NCI-H510A (cell line): ENCODE results near the gene SORBS1.

ENCODE experiments used
- DNase-seq: peaks from one replicate; lab custom pipeline; 2025; lab: John Stamatoyannopoulos, UW

Gene SORBS1

DNA sequence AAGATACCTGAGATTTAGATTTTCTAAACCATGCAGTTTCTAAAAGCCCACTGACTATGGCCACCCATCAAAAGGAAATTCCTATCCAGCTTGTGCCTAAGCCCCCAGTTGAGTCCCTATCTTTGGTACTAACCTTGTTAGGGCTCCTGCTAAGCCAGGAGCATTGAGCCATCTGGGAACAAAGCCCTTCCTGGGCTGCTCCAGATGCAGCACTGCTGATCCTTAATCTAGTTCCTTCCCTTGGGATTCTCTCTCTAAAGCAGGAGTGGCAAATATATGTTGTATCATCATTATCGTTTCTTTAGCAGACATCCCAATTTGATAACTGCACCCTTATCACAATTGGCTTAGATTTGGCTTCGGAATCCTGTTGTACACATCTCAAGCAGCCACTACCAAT lies 245.7 kb downstream of the SORBS1 start:
- DNase-seq: no peak

DNA sequence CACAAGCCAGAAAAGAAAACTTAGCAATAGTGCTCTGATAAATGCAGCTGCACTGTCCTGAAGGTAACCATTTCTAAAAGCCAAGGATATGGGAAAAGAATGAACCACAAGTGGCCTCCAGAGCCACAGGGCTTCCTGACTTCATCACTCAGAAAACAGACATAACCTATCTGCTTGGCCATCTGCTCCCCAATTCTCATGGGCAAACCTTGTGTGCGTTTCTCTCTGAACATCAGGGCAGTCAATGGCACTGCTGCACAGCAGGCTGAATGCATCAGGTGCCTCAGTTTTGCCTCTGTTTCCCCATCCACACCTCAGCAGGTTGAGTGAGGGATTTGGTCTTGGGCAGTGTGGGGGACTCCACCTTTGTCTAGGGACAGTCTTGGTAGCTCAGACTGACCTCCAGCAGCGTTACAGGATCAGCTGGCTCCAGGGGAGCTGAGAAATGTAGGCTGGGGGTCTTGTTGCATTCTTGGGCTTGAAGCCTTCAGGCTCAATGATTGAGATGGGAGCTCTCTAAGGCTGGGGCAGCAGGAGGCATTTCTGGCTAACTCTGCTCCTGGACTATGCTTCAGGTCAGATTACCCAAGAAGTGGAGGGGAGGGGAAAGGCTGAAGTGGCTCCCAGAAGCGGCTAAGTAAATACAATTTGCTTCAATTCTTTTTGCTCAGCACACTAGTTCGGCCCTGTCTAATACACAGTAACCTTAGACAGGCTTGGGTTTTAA lies 246.8 kb downstream of the SORBS1 start:
- peak; percentile 42 for DNase-seq

DNA sequence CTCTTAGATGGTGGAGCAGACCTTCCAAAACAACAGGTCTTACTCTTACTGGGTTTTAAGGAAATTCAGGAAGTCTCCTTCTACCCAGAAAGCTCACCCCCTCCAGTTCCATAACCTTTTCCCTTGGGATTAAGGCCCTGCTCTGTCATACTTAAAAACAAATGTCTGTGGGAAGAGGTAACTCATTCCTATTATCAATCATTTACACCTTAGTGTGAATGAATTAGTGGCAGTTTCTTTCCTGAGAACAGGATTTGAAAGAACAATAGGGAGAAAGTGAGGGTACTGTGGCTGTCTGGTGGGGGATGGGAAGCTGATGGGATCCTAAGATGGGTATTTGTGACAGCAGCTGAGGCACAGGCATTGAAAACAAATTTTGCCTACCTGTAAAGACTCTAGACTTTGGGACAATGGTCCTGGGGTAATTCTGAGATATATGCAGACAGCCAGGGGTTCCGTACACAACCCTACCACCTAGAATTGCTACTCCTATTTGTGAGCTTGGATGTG lies 248.1 kb downstream of the SORBS1 start:
- DNase-seq: no peak

DNA sequence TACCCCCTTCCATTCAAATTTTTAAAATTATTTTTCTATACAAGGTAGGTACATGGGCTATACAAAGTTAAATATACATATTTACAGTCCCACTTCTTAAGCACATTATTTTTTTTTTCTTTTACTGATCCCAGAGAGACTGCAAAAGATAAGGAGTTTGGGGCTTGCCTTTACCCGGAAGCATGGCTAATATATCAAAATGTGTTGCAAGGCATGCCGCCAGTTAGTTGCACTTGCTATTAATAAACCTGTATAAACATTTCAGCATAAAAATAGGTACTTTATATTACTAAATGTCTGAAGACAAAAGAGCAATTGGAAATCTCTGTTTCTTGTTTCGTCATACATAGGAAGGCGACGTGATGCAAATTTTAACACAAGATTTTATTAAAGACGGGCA lies 248.9 kb downstream of the SORBS1 start:
- no peak for DNase-seq

DNA sequence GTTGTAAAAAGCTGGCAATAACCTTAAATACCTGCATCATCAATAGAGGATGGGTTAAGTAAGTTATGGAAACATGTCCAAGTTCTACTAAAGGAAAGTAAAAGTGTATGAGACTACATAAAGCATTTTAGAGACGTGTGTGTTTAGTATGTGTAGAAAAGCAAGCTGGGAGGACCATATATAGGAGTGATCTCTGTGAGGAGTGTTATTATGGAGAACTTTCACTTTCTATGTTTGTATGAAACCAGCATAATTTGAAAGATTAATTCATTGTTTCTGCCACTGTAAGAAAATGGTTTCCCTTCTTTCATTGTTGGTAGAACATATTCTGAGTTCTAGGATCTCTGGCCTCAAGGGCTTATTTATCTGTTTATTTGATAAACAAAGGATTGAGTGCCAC lies 251.2 kb downstream of the SORBS1 start:
- no peak for DNase-seq

GRCh38 chr10:95308389-95309302 lies 252.5 kb downstream of the SORBS1 start:
- DNase-seq: no peak

DNA sequence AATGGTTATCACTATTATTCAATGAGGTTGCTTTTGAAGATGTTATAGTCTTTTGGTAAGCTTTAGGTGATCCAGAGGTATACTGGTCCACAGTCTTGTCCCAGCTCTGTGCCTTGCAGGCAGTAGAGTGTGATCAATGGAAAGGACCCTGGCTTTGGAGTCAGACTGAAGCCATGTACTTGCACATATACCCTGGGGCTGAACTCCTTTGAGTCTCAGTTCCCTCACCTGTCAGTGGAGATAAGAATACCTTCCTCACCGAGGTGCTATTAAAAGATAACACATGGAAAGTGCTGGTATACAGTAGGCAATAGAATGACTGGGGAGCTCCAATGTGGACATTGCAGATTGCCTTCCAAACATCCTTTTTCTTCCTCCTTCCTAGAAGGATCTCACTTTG lies 254.3 kb downstream of the SORBS1 start:
- DNase-seq: no peak

DNA sequence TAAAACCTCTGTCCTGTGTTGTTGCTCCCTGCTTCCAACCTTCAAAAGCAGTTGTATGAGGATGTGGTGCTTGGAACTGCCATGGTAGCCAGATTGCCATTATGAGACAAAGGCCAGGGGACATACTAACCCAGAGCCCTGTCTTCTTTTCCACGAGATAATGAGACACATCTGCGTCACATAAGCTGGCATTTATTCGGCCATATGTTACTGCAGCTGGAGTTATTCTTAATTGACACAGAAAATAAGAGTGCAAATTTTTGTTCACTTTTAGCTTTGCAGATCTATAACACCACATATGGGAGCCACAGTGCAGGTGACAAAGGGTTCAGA lies 254.9 kb downstream of the SORBS1 start:
- DNase-seq: no peak

- DNase-seq: no peak
These were observed 255.4 kb downstream of the SORBS1 start for GRCh38 chr10:95305606-95306317.

DNA sequence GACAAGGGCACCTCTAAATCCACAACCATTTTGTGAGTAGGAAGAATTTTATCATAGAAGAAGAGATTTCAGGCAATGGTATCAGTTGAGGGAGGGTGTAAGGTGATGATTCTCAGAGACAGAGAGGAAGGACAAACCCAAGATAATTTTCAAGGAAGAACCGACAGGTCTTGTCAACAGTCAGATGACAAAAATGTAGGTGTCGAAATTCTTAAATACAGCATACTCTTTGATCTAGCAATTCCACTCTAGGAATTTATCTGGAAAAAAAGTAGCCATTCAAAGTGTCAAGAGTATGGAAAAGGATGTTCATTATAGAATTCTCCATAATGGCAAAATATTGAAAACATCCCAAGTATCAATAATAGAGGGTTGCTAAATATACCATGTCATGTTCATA lies 256.2 kb downstream of the SORBS1 start:
- no peak for DNase-seq

- no peak for DNase-seq
These were observed 256.7 kb downstream of the SORBS1 start for GRCh38 chr10:95304463-95304862.

GRCh38 chr10:95303950-95304349 lies 257.2 kb downstream of the SORBS1 start:
- no peak for DNase-seq

GRCh38 chr10:95303535-95303934 lies 257.6 kb downstream of the SORBS1 start:
- no peak for DNase-seq

DNA sequence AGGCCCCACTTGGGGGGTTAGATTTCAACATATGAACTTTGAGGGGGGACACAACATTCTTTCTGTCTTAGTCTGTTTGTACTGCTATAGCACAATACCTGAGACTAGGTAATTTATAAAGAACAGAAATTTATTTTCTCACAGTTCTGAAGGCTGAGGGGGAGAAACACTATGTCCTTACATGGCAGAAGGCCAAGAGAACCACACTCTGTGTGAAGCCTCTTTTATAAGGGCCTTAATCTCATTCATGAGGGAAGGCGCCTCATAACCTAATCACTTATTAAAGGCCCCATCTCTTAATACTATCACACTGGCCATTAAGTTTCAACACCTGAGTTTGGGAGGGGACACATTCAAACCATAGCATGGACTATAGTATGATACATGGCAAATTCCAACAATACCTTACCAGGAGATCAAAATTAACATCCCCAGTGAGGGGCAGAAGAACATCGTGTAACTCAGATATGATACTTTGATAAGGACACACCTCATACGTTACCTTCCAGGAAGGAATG lies 261.1 kb downstream of the SORBS1 start:
- no peak for DNase-seq

- no peak for DNase-seq
These were observed 263.8 kb downstream of the SORBS1 start for GRCh38 chr10:95297402-95297801.

DNA sequence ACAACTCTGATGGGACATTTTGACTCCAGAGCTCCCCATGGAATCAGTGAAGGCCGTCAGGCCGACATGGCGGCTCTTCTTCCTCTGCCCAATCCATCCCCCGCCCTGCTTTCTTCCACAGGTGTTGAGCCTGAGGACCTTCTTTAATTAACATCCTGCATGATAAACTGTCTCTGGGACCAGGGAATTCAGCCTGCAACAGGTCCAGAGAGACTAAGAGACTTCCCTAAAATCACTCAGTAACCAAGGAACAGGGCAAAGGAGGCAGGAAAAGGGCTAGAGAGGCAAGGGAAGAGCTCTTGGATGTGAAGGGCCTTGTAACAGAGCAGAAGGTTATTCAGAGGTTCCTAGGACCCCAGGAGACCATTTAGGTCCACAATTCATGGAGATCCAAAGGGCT lies 264.4 kb downstream of the SORBS1 start:
- no peak for DNase-seq

GRCh38 chr10:95295031-95295755 lies 266.0 kb downstream of the SORBS1 start:
- DNase-seq: peak; percentile 87

DNA sequence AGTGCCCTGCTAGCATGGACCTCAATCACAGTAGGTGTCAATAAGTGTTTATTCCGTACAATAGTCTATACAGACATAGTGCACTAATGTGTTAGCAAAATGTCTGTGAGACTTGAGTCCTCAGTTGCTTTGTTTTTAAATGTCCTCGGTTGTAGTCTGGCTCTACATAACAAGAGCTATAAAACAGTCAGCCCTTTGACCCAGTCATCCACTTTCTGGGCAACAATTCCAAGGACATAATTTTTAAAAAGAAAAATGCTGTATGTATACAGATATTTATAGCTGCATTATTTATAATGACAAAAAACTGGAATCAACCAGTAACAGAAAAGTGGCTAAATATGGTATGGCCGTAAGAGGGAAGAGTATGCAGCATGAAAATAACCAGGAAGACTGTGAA lies 267.5 kb downstream of the SORBS1 start:
- no peak for DNase-seq

GRCh38 chr10:95291365-95292039 lies 269.7 kb downstream of the SORBS1 start:
- no peak for DNase-seq

DNA sequence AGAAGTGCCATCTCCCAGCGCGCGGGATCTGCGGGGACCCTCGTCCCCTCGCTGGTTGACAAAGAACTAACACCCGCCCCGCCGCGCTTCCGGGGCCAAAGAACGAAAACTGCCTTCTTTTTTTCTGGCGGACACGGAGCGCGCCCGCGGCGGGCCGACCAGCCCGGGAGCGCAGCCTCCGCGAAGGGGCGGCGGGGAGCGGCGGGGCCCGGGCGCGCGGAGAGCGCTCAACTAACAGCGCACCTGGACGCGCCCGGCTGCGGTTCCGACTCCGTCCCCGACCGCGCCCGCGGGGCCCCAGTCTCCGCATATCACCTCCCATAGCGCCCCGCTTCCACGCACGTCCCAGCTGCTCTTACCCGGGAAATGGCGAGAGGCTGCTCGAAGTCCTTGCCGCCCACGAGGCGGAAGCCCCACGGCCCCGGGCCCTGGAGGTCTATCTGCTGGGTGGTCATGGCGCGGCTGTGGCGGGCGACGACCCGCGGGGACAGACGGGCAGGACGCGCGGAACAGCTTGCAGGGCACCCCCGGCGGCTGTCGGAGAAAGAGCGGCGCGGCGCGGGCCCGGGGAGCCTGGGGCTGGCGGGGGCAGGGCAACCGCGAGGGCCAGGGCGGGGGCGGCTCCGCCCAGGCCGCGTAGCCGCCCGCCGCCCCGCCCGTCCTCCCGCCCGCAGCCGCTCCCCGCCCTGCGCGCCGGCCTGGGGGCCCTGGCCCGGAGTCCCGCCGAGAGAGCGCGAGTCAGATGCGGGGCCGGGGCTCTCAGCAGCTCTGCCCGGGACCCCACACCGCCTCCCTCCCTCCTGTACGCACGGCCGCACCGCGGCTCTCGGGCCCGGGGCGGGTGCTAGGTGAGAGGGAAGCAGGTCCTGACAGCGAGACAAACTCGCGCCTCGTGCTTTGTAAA lies 270.5 kb downstream of the SORBS1 start, which contains the start of gene PDLIM1:
Gene PDLIM1, minus strand, starts transcription at position 543 of the 904 bp plus-strand sequence. Its CDS starts 88 bp downstream, at position 455.
- DNase-seq: peak; percentile 41
